GM12875 (cell line): ENCODE data around the gene USP2.
A peak's percentile ranks its signal among the peaks of the same experiment; 100 is the strongest.

Source experiments
- H3K4me3 ChIP-seq: one replicate; pipeline ENCODE4 v1.5.1; 2011; ENCODE audit warnings: low read depth, low read length, control low read depth
- TF ChIP-seq, protein P1 (sequence below): IDR thresholded peaks from 2 replicates; pipeline ENCODE4 v1.5.1; 2011; ENCODE audit warnings: low read depth, mild to moderate bottlenecking, control low read depth, inconsistent platforms, low read length, moderate library complexity, borderline replicate concordance; ENCODE audit not compliant: insufficient read depth

USP2 gene

DNA sequence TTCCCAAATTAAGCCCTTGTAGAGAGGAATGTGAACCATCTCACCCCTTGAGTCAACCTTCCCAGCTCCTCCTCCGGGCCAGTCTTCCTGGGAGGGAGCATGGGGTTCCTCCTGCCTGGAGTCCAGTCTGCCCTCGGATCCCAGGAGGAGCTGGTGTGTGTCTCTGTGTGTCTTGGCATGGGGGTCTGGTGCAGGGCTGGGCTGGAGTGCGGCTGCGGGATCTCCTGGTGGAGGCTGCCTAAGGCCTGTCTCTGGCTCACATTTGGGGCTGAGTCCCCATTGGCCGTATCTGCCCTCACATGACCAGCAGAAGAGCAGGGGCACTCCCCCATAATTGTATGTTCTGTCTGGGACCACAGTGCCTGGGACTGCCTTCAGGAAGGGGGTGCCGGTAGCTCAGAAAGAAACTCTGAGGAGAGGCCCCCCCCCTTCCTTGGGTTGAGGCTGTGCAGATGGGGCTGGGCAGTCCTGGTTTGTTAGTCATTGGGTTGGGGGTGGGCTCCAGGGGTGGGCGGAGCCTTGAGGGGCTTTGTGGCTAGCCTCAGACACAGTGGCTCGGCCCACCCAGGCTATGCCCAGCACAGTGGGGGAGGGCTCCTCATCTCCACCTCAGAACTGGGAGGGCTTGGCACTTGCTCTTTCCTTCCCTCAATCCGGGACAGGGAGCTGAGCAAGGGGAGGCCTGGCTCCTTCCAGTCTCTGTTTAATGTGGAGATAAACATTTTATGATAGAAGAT, 43.7 kb downstream of the USP2 start:
- H3K4me3 ChIP-seq, result no peak overlapping the region
- TF ChIP-seq, protein P1, sequence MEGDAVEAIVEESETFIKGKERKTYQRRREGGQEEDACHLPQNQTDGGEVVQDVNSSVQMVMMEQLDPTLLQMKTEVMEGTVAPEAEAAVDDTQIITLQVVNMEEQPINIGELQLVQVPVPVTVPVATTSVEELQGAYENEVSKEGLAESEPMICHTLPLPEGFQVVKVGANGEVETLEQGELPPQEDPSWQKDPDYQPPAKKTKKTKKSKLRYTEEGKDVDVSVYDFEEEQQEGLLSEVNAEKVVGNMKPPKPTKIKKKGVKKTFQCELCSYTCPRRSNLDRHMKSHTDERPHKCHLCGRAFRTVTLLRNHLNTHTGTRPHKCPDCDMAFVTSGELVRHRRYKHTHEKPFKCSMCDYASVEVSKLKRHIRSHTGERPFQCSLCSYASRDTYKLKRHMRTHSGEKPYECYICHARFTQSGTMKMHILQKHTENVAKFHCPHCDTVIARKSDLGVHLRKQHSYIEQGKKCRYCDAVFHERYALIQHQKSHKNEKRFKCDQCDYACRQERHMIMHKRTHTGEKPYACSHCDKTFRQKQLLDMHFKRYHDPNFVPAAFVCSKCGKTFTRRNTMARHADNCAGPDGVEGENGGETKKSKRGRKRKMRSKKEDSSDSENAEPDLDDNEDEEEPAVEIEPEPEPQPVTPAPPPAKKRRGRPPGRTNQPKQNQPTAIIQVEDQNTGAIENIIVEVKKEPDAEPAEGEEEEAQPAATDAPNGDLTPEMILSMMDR, result no peak

DNA sequence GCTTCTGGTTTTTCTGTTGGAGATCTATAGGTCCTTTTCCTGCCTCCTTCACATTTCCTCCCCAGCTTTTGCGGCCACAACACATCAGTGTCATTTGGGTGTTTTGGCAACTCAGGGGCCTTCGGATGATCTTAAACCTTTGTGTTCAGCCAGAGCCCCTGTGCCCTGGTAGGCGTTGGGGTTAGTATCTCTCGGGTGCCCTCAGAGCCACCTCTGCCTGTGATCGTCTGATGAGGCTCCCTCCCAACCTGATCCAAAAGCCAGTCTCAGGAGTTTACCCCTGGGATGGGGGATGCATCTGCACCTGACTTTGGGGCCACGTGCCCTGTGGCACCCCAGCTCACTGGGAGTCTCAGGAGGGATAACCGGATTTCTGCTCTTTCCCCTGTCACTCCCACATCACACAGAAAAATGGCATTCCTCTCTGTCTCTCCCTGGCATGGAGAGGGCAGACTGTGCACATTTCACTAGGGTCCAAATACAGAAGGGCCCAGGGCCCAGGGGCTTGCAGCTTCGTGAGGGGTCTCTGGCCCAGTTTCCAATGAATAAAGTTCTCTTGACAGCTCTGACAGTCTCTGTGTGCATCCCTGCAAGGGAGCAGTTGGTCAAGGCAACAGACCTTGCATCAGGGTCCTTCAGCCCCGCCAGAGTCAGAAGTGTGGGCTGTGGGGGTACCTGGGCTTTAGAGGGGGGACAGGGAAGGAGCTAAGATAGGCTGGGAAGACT, 44.6 kb downstream of the USP2 start:
- H3K4me3 ChIP-seq, result no peak overlapping the region
- TF ChIP-seq, protein P1, result no peak

DNA sequence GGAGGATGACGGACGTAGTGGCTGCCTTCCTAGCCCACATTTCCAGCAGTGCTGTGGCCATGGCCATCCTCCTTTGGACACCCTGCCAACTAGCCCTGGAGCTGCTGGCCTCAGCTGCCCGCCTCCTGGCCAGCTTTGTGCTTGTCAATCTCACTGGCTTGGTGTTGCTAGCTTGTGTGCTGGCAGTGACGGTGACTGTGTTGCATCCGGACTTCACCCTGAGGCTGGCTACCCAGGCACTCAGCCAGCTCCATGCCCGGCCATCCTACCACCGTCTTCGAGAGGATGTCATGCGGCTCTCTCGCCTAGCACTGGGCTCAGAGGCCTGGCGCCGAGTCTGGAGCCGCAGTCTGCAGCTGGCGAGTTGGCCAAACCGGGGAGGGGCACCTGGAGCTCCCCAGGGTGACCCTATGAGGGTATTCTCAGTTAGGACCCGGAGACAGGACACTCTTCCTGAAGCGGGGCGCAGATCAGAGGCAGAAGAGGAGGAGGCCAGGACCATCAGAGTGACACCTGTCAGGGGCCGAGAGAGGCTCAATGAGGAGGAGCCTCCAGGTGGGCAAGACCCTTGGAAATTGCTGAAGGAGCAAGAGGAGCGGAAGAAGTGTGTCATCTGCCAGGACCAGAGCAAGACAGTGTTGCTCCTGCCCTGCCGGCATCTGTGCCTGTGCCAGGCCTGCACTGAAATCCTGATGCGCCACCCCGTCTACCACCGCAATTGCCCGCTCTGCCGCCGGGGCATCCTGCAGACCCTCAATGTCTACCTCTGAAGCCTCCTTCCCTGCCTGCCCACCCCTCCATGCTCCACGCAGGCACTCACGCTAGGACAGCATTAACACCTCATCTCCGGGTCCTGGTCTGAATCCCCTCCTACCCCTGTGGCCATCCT, 45.6 kb downstream of the USP2 start:
- TF ChIP-seq, protein P1, result no peak
- no peak overlapping the region for H3K4me3 ChIP-seq

DNA sequence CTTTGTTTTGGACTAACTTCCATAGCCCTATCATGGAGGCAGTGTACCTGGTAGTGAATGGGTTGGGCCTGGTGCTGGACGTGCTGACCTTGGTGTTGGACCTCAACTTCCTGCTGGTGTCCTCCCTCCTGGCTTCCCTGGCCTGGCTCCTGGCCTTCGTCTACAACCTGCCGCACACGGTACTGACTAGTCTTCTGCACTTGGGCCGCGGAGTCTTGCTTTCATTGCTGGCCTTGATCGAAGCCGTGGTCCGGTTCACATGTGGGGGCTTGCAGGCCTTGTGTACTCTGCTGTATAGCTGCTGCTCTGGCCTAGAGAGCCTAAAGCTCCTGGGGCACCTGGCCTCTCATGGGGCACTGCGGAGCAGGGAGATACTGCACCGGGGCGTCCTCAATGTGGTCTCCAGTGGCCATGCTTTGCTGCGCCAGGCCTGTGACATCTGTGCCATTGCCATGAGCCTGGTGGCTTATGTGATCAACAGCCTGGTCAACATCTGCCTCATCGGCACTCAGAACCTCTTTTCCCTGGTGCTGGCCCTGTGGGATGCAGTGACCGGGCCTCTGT, 46.3 kb downstream of the USP2 start:
- peak overlapping the region; percentile 75 for H3K4me3 ChIP-seq
- TF ChIP-seq, protein P1, result no peak

DNA sequence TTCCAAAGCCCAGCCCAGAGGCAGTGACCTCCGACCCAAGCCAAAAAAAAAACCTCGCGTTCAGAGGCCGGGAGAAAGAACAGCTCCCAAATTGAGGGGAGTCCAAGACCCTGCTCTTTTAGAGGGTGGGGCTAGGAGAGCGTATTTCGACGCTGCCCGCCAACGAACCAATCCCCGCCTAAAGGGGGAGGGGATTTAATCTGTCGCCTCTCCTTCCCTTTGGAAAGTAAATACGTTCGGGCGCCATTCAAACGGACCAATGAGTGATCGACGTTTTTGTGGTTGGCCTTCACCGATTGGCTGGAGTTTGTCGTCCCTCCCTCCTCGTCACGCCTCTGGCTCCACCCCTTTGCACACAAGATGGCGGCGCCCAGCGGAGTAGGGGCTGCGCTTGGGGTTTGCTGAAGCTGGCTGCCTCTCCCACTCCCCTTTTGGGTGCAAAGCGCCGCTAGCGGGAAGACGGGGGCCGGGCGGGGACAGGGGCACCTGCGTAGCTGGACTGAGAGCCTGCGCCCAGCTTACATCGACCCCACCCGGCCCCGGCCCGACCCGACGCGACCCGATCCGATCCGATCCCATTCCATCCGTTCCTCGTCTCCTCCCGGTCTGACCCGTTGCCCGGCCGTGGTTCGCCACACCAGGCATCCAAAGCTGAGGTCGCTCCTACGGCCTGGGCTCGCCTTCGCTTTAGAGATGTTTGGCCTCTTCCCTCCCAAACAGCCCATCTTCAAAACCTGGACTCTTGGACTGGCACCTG, 47.1 kb downstream of the USP2 start, which contains the start of gene RNF26:
RNF26 (plus strand) TSS at position 354 of the 757 bp plus-strand sequence. CDS start 596 bp downstream, outside the sequence.
- H3K4me3 ChIP-seq, result peak within 1 kb of the TSS; percentile 75
- TF ChIP-seq, protein P1, result no peak

- no peak overlapping the region for H3K4me3 ChIP-seq
- TF ChIP-seq, protein P1, result no peak
Measured at GRCh38 chr11:119332111-119332765, 49.3 kb downstream of the USP2 start.
